ENCODE results near the gene PIEZO2. TPM values are rescaled to one million over a fixed set of nuclear protein-coding genes. Genes with fewer than 3 reads are reported as not detected.
A peak's percentile ranks its signal among the peaks of the same experiment; 100 is the strongest.

The PIEZO2 gene
- polyA plus RNA-seq, 6 donors from 2014 or later = 0.21 TPM; not detected in 5

DNA sequence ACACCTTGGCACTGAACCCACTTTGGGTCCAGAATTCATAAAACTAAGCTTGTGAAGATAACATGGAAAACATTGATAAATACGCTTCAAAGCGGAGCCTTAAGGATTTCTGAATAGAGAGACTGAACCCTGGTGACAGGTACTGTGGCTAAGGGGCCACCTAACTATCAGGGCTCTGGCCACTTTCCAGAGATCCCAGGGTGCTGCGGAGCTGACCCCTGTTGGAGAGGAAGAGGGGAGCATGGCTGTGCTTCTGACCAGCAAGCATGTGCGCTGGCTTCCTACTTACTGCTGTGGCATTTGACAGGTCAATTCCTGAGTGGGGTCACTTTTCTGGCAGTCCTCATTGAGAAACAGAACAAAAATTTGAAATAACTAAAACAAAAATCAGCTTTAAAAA, 395.2 kb downstream of the PIEZO2 start:
- H3K4me3 Mint-ChIP-seq = no peak overlapping the region
- H3K36me3 Mint-ChIP-seq = no peaks in the 10 kb centered on the region
- H3K27ac Mint-ChIP-seq = no peak overlapping the region
- H3K9me3 Mint-ChIP-seq = no peaks in the 10 kb centered on the region
- no peak for ATAC-seq (ENCODE audit: low read depth in 2 of 2)
- H3K4me1 Mint-ChIP-seq = no peaks in the 10 kb centered on the region
- H3K27me3 Mint-ChIP-seq = peaks cover 7 to 8% (median 7%) of the 10 kb centered on the region in 3 donors
- DNase-seq = no peak

- H3K4me3 Mint-ChIP-seq = no peak overlapping the region
- no peak overlapping the region for H3K27ac Mint-ChIP-seq
- H3K4me1 Mint-ChIP-seq = no peaks in the 10 kb centered on the region
- ATAC-seq (ENCODE audit: low read depth in 2 of 2) (no peak), DNase-seq (no peak)
- H3K27me3 Mint-ChIP-seq = peaks cover 7 to 8% (median 7%) of the 10 kb centered on the region in 3 donors
- H3K9me3 Mint-ChIP-seq = no peaks in the 10 kb centered on the region
- no peaks in the 10 kb centered on the region for H3K36me3 Mint-ChIP-seq
Measured at GRCh38 chr18:10752382-10752781, 397.0 kb downstream of the PIEZO2 start.

- no peak overlapping the region for H3K27ac Mint-ChIP-seq
- H3K36me3 Mint-ChIP-seq = no peaks in the 10 kb centered on the region
- no peak overlapping the region for H3K4me3 Mint-ChIP-seq
- H3K4me1 Mint-ChIP-seq = no peaks in the 10 kb centered on the region
- ATAC-seq (ENCODE audit: low read depth in 2 of 2) = no peak
- peaks cover 7 to 8% (median 7%) of the 10 kb centered on the region in 3 donors for H3K27me3 Mint-ChIP-seq
- H3K9me3 Mint-ChIP-seq = no peaks in the 10 kb centered on the region
- no peak for DNase-seq
Measured at GRCh38 chr18:10751653-10752052, 397.7 kb downstream of the PIEZO2 start.

DNA sequence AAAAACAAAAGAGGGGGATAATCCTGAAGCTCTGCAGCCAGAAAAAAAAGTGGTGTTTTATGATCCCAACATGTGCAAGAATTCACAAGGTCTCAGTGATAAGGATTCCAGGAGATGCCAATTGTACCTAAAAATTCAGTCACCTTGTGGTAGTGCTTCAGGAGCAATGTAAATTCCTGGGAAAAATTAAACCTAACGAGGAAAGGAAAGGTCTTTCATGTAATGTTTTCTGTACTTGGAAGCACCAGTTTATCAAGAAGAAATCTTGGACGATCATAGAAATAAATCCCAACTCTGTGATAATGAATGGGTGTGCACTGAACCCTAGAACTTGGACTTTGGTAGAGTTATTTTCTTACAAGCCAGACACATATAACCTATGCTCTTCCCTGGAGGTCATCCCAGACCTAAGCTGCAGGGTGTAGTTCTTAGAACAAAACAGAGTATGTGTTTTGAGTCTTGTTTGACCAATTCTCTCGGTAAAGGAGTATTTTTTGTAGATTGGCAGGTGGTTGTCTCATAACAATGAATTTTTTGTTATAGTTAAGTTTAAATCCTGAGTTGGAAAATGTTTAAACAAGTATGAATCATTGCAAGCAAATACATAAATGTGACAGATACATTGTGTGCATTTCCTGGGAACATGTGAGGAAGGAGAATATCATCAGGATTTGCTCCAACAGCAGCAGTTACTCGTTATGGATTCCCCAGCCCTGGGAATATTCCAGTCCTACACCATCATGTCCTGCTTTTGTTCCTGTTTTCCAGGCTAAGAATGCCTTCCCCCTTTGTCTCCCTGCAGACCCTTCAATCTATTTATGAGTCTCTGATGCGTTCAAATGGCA, 399.0 kb downstream of the PIEZO2 start:
- Mint-ChIP-seq H3K4me3 (peak overlapping the region in 1 of 8 donors; percentile 27), H3K27me3 (peaks cover 7 to 8% (median 7%) of the 10 kb centered on the region in 3 donors), H3K36me3 (no peaks in the 10 kb centered on the region), H3K27ac (no peak overlapping the region), H3K4me1 (no peaks in the 10 kb centered on the region), H3K9me3 (no peaks in the 10 kb centered on the region)
- ATAC-seq (ENCODE audit: low read depth in 2 of 2) (no peak), DNase-seq (no peak)

DNA sequence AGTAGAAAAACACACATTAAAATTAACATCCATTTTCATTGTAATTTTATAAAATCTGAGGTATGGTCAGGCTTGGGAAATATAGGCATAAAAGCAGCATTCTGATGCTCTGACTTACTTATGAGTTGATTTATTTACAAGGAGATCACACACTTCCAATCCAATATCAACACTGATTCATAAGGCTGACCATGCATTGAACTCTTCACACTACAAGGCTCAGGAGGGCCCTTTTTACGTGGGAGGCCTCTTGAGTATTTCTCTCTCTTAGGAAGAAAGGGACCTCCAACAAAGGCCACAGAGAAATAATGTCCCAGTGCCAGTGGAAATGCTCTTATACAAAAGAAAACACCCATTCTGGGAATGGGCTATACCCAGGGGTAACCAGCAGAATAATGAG, 400.7 kb downstream of the PIEZO2 start:
- ATAC-seq (ENCODE audit: low read depth in 2 of 2) (no peak), DNase-seq (no peak)
- Mint-ChIP-seq H3K9me3 (no peaks in the 10 kb centered on the region), H3K36me3 (no peaks in the 10 kb centered on the region), H3K4me3 (no peak overlapping the region), H3K27ac (no peak overlapping the region), H3K4me1 (peaks cover 0 to 5% (median 0%) of the 10 kb centered on the region in 3 donors), H3K27me3 (peaks cover 7 to 8% (median 7%) of the 10 kb centered on the region in 3 donors)

DNA sequence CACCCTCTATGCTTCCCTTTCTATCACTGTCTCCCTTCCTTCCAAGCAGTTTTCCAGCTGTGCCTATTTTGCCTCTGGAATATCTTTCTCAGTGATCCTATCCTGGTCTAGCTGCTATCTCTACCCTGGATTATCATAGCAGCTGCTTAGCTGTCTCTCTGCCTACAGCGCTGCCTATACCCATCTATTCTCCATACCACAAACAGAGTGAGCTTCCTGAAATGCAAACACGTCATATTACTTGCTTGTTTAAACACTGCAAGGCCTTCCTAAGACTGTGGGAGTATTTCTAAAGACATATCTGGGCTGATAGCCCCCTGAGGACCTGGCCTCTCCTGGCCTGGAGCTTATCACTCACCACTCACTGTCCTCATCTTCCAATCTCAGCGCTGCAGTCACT, 403.4 kb downstream of the PIEZO2 start:
- DNase-seq (no peak), ATAC-seq (ENCODE audit: low read depth in 2 of 2) (no peak)
- Mint-ChIP-seq H3K36me3 (no peaks in the 10 kb centered on the region), H3K9me3 (no peaks in the 10 kb centered on the region), H3K27ac (no peak overlapping the region), H3K4me1 (peaks cover 0 to 7% (median 0%) of the 10 kb centered on the region in 3 donors), H3K4me3 (no peak overlapping the region), H3K27me3 (peaks cover 0 to 6% (median 4%) of the 10 kb centered on the region in 3 donors)

- ATAC-seq (ENCODE audit: low read depth in 2 of 2) (no peak), DNase-seq (no peak)
- Mint-ChIP-seq H3K4me1 (peaks cover 0 to 7% (median 0%) of the 10 kb centered on the region in 3 donors), H3K4me3 (no peak overlapping the region), H3K27ac (no peak overlapping the region), H3K36me3 (no peaks in the 10 kb centered on the region), H3K27me3 (peaks cover 0 to 4% (median 0%) of the 10 kb centered on the region in 3 donors), H3K9me3 (no peaks in the 10 kb centered on the region)
Measured at GRCh38 chr18:10745219-10745618, 404.1 kb downstream of the PIEZO2 start.

DNA sequence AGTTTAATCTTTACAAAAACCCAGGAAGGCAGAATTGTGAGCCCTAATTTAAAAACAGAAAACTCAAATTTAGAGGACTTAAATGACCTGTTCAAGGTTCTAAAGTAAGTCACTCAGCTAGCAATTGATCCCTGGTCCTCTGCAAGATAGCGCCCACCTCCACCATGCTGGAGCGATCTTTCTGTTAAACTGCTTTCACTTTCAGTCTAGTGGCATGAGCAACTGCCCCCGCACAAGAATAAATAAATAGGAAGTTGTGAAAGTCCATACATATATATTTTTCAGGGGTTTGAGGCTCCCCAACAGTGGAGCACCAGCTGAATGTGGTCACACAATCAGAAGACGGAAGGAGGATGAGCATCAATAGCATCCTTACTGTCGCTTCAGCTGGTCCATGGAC, 405.6 kb downstream of the PIEZO2 start:
- Mint-ChIP-seq H3K4me1 (peaks cover 0 to 7% (median 0%) of the 10 kb centered on the region in 3 donors), H3K36me3 (no peaks in the 10 kb centered on the region), H3K9me3 (no peaks in the 10 kb centered on the region), H3K4me3 (peak overlapping the region in 3 of 8 donors; percentile 7 to 59 (median 40)), H3K27ac (no peak overlapping the region), H3K27me3 (no peaks in the 10 kb centered on the region)
- no peak for DNase-seq
- no peak for ATAC-seq (ENCODE audit: low read depth in 2 of 2)

GRCh38 chr18:10739152-10739551, 410.2 kb downstream of the PIEZO2 start:
- DNase-seq (no peak), ATAC-seq (ENCODE audit: low read depth in 2 of 2) (no peak)
- Mint-ChIP-seq H3K9me3 (no peaks in the 10 kb centered on the region), H3K4me1 (peaks cover 0 to 6% (median 0%) of the 10 kb centered on the region in 3 donors), H3K27ac (no peak overlapping the region), H3K36me3 (no peaks in the 10 kb centered on the region), H3K27me3 (peaks cover 0 to 6% (median 0%) of the 10 kb centered on the region in 3 donors), H3K4me3 (no peak overlapping the region)

DNA sequence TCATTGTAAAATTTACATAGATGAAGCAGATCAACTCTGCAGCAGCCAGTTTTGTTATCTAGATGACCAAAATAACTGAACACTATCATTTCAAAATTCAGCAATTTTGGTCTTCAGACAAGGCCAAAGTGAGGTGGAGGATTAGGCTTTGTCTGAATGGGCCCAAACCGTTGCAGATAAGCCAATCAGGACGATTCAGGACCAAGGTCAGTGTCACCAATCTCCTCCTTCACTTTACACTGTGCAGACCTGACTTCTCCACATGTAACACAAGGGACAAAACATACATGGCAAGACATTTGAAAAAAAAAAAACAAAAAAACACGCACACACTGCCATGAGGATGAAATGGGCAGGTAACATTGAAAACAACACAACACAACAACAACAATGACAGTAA, 412.4 kb downstream of the PIEZO2 start:
- no peak overlapping the region for H3K4me3 Mint-ChIP-seq
- no peaks in the 10 kb centered on the region for H3K9me3 Mint-ChIP-seq
- no peak for DNase-seq
- ATAC-seq (ENCODE audit: low read depth in 2 of 2) = no peak
- H3K27me3 Mint-ChIP-seq = peaks cover under 1 to 12% (median 6%) of the 10 kb centered on the region in 3 donors
- H3K27ac Mint-ChIP-seq = no peak overlapping the region
- no peaks in the 10 kb centered on the region for H3K36me3 Mint-ChIP-seq
- no peaks in the 10 kb centered on the region for H3K4me1 Mint-ChIP-seq

- Mint-ChIP-seq H3K9me3 (no peaks in the 10 kb centered on the region), H3K36me3 (no peaks in the 10 kb centered on the region), H3K4me3 (no peak overlapping the region), H3K27me3 (peaks cover 9 to 12% (median 10%) of the 10 kb centered on the region in 3 donors), H3K27ac (no peak overlapping the region), H3K4me1 (no peaks in the 10 kb centered on the region)
- ATAC-seq (ENCODE audit: low read depth in 2 of 2) (no peak), DNase-seq (no peak)
Measured at GRCh38 chr18:10732990-10733389, 416.4 kb downstream of the PIEZO2 start.

DNA sequence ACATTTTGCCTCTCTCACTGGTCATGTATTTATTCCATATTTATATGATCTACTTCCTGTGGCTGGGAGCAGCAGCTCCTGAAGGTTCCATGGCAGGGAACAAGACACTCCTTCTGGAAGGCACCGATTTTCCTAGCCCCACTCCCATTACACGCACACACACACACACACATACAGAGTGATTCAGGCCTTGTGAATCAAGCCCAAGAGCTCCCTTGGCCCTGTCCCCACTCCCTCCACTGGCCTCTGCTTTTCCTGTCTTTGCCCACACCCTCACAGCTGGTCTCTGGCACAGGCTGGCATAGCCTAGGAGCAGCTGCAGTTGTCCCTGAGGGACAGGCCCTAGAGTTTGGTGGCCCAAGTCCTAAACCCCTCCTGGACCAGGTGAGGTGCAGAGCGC, 421.9 kb downstream of the PIEZO2 start:
- peaks cover 0 to 5% (median 0%) of the 10 kb centered on the region in 7 donors for H3K9me3 Mint-ChIP-seq
- H3K4me3 Mint-ChIP-seq = peak overlapping the region in 1 of 8 donors; percentile 22
- peaks cover 0 to 5% (median 3%) of the 10 kb centered on the region in 3 donors for H3K4me1 Mint-ChIP-seq
- no peak overlapping the region for H3K27ac Mint-ChIP-seq
- ATAC-seq (ENCODE audit: low read depth in 2 of 2) = no peak
- H3K27me3 Mint-ChIP-seq = peaks cover 18 to 51% (median 31%) of the 10 kb centered on the region in 3 donors
- no peak for DNase-seq
- H3K36me3 Mint-ChIP-seq = peaks cover 0 to 8% of the 10 kb centered on the region in 2 donors

- Mint-ChIP-seq H3K36me3 (peaks cover 0 to 8% of the 10 kb centered on the region in 2 donors), H3K9me3 (peaks cover 0 to 6% (median 0%) of the 10 kb centered on the region in 7 donors), H3K4me1 (peaks cover 0 to 5% (median 3%) of the 10 kb centered on the region in 3 donors), H3K4me3 (peak overlapping the region in 2 of 8 donors; percentile 56 to 61), H3K27ac (no peak overlapping the region), H3K27me3 (peaks cover 20 to 52% (median 34%) of the 10 kb centered on the region in 3 donors)
- DNase-seq = no peak
- ATAC-seq (ENCODE audit: low read depth in 2 of 2) = no peak
Measured at GRCh38 chr18:10726198-10727068, 422.9 kb downstream of the PIEZO2 start.
